Esophagus muscularis mucosa (tissue), 3 donors: ENCODE measurements around the gene MYPN.

Experiments used
- POLR2A ChIP-seq: fragments of 450-650 bp; IDR thresholded peaks from one replicate; pipeline ENCODE4 v1.6.1; 2017; ENCODE audit warnings: antibody characterized with exemption, moderate library complexity, mild to moderate bottlenecking, low read depth
- POLR2AphosphoS5 ChIP-seq, 2 donors: sonication (generic); formaldehyde crosslinking; IDR thresholded peaks; one replicate each; pipeline ENCODE4 v1.6.1; 2017; ENCODE audit warnings: antibody characterized with exemption in 2 of 2
- TF ChIP-seq, protein P1 (sequence below), 3 experiments: fragments of 200-600 bp in 2 of 3; fragments of 450-650 bp in 1 of 3; sonication (generic) in 2 of 3; IDR thresholded peaks; one replicate each; pipeline ENCODE4 v1.5.1; 2017 to 2019; ENCODE audit warnings: antibody characterized with exemption in 3 of 3, mild to moderate bottlenecking in 2 of 3, moderate library complexity in 1 of 3

DNA sequence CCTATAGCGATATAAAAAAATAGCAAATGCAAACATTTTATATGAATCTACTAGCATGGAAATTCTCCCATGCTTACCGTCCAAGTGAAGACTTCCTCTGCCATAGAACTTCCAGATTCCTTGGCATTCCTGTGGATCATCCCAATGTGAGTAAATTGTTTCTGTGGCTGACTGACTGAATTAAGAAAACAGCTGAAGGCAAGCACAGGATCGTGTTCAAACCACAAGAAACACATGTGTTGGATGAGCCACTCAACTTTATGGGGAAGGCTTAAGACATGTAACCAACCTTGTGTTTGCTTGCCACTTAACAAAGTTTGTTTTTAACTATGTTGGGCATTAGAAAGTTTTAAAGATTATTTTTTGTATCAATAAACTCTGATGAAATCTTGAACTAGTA lies 2.6 kb upstream of the MYPN start:
- TF ChIP-seq, protein P1, sequence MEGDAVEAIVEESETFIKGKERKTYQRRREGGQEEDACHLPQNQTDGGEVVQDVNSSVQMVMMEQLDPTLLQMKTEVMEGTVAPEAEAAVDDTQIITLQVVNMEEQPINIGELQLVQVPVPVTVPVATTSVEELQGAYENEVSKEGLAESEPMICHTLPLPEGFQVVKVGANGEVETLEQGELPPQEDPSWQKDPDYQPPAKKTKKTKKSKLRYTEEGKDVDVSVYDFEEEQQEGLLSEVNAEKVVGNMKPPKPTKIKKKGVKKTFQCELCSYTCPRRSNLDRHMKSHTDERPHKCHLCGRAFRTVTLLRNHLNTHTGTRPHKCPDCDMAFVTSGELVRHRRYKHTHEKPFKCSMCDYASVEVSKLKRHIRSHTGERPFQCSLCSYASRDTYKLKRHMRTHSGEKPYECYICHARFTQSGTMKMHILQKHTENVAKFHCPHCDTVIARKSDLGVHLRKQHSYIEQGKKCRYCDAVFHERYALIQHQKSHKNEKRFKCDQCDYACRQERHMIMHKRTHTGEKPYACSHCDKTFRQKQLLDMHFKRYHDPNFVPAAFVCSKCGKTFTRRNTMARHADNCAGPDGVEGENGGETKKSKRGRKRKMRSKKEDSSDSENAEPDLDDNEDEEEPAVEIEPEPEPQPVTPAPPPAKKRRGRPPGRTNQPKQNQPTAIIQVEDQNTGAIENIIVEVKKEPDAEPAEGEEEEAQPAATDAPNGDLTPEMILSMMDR (IDR thresholded peaks at IDR 0.05), result no peak
- TF ChIP-seq POLR2A (no peak), POLR2AphosphoS5 (IDR thresholded peaks at IDR 0.05) (no peak)
